ENCODE measurements around the gene FTO.

DNA sequence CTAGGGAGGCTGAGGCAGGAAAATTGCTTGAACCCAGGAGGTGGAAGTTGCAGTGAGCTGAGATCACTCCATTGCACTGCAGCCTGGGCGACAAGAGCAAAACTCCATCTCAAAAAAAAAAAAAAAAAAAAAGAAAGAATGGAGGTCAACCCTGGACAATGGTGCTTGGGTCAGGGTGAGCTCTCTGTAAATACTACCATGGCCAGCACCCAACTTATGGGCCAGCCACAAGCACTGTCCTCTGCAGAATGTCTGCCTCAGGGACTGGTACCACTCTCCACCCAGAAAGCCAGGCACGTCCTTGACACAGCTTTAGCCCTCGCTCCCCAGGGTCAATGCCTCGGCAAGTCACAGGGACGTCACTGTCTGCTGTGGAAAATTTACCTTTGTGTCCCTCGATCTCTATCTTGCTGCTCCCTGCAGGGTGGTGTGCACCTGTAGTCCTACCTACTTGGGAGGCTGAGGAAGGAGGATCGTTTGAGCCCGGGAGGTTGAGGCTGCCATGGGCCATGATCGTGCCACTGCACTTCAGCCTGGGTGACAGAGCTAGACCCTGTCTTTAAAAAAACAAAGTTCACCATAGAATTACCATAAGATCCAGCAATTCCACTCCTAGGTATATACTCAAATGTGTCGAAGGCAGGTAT lies 459.4 kb downstream of the FTO start:
- TF ChIP-seq, protein P1, sequence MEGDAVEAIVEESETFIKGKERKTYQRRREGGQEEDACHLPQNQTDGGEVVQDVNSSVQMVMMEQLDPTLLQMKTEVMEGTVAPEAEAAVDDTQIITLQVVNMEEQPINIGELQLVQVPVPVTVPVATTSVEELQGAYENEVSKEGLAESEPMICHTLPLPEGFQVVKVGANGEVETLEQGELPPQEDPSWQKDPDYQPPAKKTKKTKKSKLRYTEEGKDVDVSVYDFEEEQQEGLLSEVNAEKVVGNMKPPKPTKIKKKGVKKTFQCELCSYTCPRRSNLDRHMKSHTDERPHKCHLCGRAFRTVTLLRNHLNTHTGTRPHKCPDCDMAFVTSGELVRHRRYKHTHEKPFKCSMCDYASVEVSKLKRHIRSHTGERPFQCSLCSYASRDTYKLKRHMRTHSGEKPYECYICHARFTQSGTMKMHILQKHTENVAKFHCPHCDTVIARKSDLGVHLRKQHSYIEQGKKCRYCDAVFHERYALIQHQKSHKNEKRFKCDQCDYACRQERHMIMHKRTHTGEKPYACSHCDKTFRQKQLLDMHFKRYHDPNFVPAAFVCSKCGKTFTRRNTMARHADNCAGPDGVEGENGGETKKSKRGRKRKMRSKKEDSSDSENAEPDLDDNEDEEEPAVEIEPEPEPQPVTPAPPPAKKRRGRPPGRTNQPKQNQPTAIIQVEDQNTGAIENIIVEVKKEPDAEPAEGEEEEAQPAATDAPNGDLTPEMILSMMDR (IDR thresholded peaks at IDR 0.05; ENCODE audit: insufficient read depth, low read length, poor library complexity, severe bottlenecking) = no peak
- TF ChIP-seq EZH2phosphoT487 (conservative IDR thresholded peaks at IDR 0.05; ENCODE audit: low read length) = no peak
